GM11168 (cell line): ENCODE results near the gene HEMK1.

Experiments used
- in situ Hi-C: fragments of 300-500 bp; cut with MboI; formaldehyde crosslinking; loops from one replicate; pipeline ENCODE4 v1.12.0; 2022; ENCODE audit warnings: low sequenced_read_pairs; ENCODE audit not compliant: unreplicated experiment

The HEMK1 gene, protein sequence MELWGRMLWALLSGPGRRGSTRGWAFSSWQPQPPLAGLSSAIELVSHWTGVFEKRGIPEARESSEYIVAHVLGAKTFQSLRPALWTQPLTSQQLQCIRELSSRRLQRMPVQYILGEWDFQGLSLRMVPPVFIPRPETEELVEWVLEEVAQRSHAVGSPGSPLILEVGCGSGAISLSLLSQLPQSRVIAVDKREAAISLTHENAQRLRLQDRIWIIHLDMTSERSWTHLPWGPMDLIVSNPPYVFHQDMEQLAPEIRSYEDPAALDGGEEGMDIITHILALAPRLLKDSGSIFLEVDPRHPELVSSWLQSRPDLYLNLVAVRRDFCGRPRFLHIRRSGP

DNA sequence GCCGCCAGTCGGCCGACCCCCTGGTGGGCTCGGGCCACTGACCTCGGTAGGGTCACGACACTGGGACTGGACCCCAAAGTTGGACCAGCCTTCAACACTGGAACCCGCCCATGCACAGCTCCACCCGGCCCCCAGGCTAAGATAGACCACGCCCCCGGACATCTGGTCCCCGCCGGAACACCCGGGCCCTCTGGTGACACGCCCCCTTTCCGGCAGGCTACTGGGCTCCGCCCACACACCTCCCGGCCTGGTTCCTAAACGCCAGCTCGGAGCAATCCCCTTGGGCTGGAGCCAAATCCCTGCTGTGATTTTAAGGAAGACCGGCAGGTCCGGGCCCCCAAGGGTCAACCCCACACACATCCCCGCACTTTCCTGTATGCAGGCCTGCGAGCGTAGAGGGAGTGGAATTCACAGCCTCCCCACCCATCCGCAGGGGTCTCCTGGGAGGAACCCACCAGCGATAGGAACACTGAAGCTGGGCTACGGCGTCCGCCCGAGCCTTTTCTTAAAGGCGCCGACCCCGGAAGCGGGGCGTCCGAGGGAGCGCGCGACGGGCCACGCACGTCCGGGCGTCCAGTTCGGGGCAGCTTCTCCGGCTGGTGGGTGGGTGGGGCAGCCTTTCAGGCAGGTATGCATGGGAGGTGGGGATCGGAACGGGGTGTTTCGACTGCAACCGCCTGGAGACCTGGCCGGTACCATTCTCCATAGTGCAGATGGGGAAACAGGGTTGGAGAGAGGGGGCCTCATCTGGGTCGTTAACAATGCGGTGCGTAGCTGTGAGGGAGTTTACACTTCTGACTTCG is at the start of gene HEMK1:
Gene HEMK1 (plus strand): TSS at position 576 of the 803 bp plus-strand sequence. CDS start 1,583 bp downstream, outside the sequence.
- in situ Hi-C loops, result no loop called here

DNA sequence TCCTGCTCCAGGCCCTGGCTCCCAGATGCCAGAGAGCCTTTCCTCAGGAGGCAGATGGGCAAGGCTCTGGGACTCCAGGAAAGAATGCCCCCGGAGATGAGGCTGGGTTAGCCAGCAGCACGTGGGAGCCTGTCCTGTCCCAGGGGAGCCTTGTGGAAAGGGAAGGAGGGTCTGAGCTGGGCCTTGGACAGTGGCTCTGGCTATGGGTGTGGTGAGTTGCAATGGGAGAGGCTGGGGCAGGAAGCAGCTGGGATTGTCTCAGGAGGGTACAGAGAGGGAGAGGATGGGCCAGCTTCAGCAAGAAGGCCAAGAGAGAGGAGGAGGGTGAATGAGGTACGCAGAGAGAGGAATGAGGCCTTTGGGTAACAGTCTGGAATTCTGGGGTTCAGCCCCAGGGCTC is 48.5 kb upstream of the HEMK1 start:
- in situ Hi-C loops, result no loop called here

DNA sequence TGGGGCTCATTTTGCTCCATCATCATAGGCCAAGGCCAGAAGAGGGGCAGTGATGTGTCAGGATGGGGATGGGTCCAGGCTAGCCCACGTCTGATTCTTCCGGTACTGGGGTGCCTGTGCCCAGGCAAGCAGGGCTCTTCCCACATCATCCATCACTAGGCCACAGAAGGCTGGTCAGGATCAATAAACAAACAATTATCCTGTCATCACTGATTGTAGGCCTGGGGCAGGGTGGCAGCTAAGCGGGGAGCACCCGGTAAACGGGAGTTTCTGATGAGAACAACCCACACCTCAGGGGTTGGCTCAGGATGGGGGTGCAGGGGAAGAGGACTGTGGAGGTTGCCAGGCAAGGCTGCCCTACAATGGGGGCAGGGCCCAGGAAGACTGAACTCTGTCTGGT is 47.8 kb upstream of the HEMK1 start:
- in situ Hi-C loops, result no loop called here

DNA sequence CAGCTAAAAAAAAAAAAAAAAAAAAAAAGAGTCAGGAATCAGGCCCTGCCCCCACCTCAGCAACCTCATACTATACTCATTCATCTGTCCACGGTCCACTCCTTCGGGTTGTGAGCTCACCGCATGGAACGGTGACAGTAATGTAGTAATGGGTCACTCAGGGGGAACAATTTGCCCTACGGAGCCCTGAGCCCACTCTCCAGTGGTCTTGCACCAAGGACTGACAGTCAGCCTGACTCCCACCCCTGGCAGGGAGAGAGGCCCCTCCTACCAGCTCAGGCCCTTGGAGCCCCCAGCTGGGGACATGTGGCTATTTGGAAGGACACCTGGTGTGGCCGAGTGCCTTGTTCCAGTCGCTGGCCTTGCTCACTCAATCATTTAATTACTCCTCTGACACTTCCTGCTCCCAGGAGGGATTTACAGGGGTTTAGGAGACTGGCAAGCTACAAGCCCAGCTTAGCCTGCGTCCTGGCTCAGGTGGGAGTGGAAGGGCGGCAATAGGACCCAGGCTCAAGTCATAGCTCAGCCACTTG is 46.0 kb upstream of the HEMK1 start:
- in situ Hi-C loops, result no loop called here

DNA sequence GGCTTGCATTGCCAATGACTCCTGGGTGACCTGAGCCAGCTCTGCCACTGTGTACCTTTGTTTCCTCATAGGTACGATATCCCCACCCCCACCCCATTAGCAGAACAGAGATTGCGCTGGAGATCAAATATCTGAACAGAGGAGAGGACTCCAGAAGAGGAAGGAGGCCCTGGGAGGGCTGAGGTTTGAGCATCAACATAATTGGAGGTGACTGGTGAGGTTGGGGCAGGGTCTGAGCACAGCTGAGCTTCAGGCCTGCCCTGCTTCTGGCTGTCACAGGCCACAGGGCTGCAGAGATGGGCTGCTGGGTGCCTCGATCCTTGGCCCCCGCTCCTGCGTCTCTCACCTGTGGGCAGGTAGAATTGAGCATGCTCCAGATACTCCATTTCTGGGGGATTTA is 44.6 kb upstream of the HEMK1 start:
- in situ Hi-C loops, result no loop called here

DNA sequence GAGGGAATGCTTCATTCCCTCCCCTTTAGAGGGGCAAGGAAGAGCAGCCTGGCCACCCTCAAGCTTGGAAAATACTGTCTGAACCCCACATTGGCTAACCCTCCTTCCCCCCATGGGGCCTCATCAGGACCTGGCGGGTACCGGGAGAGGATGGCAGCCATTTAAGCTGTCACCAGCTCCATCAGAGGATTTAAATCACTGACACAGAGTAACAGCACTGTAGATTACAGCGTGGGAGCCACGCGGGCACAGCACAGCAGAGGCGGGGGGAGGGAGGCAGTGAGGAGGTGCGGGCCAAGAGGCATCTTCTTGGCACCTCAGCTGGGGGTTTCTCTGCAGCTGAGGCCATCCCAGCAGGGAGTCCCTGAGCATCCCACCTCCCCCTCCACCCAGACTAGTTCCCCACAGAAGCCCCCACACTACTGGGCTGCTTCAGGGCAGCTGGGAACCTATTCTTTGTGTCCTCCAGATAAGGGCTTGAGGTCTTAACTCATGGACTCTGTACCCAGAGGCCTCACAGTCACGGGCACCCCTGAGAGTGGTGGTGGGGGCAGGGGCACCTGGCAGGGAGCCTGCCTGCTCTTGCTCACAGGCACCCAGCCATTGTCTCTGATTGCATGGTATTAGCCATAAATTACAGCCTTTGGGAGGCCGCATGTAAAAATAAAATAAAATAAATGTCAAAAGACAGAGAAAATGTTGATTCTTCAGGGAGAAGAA is 44.0 kb upstream of the HEMK1 start:
- in situ Hi-C loops, result no loop called here

DNA sequence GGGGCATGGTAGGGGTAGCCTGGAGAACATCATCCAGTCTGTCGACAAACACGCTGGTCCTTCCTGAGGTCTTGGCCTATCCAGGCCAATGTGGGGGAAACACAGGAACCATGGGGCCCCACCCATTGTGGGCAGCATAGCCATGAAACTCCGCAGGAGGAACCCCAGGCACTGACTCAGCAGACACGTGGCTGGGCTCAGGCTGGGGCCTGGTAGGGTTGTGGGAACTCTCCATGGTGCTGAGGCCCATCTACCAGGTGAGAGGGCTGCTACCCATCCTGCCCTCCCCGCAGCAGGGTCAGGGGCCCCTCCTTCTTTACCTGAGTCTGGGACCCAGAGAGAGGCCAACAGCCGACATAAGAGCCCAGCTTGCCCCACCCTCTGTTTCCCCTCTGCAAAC is 43.3 kb upstream of the HEMK1 start:
- in situ Hi-C loops, result no loop called here

DNA sequence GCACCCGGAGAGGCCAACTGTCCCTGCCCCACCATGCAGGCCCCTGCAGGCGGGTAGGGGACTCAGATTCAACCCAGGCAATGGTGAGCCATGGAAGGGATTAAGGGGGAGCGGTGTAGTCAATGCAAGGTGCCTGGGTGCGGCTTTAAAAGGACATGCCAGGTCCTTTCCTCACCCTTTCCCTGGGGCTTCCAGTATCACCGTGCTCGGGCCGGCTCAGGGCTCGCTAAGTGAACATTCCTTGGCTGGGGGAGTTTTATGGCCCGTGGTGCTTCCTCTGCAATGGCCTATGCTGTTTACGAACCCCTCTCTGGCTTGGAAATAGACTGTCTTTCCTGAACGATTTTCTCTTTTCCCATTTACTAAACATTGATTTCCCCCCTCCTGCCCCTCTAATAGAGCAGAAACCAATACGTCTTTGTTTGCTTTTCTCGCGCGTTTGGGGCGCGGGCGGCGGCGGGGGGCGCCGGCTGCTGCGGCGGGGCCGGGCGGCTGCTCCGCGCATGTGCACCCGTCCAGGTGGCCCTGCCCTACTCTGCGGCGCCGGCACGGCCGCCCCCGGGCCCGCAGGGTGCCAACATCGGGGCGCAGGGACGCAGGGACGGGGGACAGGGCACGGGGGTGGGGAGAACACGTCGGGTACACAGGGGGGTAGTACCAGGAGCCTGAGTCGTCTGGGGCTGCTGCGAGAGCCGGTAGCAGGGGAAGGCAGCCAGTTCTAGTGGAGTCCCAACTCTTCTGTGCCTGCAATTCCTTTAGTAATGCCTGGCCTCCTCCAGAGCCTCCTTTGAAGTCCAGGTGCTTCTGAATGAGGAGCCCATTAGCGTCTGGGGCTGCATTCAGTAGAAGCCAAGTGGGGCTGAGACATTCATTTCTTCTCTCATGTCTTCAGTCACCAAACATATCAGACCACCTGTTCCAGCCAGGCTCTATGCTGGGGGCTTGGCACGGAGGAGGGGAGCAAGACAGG is 39.0 kb upstream of the HEMK1 start:
- in situ Hi-C loops, result no loop called here

DNA sequence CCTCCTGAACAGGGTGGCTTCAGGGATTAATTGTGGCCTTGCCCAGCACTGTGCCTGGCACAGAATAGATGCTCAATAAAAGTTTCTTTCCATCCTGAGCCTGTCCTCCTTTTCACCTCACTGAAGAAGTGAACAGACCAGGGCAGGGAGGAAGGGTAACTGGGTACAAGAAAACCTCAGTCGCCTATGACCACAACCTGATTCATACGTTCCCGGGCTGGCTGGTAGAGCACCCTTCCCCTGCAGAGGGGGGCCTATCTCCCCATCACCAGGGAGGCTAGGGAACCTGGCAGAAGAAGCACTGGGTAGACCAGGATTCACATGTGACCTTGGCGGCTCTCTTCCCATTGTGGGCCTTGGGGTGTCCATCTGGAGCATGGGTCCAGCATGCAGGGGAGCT is 38.1 kb upstream of the HEMK1 start:
- in situ Hi-C loops, result no loop called here

DNA sequence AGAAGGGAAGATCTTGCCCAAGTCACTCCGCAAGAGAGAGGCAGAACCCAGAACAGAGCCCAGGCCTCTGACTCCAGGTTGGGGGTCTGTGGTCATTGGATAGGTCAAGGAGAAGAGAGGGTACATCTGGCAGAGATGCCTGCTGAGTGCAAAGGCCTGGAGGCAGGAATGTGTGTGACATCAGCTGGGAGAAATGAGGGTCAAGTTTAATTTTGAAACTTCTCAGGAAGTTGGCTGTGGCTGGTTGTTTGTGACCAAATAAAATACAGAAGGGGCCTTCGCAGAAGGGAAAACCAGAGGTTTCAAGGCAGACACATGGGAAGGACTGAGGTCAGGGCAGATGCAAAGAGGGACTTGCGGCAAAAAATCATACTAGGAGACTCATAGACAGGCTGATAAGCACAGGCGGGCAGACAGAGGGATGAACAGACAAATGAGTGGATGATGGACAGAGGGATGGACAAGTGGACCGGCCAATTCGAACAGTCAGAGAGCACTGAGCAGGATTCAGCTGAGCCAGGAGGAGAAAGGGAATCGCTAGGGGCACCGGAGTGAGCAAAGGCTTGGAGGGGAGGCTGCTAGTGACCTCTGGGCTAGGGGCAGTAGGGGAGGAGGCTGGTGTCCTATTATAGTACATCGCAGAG is 37.1 kb upstream of the HEMK1 start:
- in situ Hi-C loops, result no loop called here

DNA sequence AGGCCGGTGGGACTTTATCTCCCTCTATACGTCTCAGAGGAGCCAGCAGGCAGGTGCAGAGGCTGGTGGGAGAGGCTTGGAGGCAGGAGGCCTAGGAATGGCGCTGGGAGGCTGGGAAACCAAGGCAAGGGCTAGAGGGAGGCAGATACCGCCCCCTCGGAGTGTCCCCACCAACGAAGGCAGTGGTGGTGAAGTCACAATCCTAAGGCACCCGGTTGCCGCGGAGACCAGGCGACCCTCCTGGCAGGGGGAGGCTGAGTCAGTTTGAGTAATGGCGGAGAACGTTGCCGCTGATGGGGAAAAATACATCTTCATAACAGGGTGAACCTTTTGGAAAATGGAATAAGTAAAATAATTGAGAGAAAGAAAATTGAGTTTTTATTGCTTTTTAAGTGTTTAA is 36.0 kb upstream of the HEMK1 start:
- in situ Hi-C loops, result no loop called here

DNA sequence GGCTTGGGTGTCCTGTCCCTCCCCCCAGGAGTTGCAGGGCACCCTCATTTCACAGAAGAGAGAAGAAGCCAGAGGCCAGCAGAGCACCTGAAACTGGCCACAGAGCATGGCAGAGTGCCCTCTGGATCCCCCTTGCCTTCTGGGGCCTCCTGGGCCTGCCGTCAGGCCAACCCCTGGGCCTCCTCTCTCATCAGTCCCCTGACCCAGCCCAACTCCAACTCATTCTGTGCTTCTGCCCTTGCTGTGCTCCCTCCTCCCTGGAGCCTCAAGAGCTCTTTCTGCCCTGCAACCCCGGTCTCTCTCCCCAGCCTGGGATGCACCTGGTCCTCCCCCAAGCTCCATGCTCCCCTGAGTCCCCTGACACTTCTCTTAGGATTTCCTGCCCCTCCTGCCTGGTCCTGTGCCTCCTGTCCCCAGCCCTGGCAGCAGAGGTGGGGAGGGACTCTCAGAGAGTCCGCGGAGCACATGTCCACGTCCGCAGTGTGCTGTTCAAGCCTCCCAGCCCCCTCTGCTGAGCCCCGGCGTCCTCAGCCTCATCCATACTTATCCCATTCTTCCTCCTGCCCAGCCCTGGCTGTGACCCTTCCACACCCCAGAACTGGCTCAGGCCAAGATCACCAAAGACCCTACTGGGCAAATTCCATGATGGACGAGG is 35.4 kb upstream of the HEMK1 start:
- in situ Hi-C loops, result no loop called here

DNA sequence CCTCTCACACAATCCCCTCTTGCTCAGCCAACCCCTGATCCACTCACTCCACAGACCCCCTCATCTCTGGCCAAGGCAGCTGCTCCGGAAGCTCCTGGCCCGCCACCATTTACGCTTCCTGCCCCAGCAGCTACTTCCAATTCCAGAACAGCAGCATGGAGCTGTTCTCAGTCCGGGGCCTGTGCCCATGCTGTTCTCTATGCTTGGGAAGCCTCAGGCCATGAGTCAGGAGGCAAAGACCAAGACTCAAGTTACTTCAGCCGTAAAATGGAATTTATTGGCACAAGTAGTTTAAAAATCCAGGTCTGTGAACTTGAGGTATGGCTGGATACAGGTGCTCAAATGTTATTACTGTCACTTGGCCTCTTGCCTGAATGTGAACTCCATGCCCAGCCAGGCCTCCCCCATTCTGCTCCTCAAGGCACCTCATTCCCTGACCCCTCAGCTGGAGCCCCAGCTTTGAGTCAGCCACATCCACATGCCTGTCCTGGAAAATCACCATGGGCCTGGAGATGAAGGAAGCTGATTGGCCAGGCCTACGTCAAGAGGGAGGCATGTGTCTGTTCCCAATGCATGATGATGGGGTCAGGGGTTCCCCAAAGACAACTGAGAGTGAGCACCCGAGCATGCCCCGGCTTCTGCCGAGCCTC is 34.5 kb upstream of the HEMK1 start:
- in situ Hi-C loops, result no loop called here

DNA sequence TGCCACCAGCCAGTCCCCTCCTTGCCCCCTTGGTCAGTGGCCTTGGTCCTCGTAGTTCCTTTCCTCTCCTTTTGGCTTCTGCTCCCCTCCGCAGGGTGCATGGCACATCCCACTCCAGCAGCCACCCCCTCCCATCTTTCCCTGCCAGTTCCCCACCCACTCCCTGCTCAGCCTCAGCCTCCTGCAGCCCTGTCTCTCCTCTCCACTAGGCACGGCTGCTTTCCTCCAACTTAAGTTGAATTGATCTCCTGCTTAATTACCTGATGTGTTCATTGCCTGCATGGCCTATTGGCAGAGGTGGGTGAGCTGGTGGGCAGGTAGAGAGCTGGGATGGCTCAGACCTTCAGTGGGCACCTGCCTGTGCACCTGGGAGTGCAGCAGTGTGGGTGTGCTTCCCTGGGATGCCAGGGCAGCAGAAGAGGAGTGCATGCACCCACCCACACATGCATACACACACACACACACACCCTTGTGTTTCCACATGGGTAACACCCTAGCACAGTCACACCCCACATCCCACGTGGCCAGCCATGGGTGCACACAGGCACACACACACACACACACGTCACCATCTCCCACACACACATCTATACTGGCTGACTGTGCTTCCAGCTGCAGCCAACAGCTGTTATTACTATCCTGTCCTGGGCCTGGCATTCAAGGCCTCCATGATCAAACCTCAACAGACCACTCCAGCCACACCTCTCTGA is 32.7 kb upstream of the HEMK1 start:
- in situ Hi-C loops, result no loop called here

DNA sequence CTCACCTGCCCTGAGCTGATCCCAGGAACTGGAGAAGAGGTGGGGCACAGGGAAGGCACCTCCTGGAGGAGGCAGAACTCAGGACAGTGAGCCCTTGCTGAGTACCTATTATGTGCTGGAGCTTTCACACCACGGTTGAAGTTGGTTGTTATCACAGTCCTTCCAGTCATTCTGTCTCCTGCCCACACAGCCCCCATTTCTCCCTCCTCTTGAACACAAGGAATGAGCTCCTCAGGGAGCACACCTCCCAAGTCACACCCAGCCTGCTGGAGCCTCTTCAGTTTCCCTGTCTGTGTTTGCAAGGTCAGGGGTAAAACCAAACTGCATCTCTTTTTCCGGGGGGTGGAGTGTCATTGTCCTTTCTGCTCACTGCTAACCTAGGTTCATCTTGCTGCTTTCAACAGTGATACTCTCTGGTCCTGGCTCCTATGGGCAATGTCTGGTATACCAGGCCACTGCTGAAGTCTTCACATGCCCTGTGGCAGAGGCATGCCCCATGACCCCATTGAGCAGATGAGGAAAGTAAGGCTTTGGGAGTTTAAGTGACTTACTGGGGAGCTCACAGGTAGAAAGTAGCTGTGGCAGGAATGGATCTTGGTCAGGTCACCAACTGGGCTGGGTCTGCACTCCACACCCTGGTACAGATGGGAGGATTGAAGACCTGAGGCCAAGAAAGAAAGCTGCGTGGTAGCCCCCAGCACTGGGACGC is 31.7 kb upstream of the HEMK1 start:
- in situ Hi-C loops, result no loop called here

DNA sequence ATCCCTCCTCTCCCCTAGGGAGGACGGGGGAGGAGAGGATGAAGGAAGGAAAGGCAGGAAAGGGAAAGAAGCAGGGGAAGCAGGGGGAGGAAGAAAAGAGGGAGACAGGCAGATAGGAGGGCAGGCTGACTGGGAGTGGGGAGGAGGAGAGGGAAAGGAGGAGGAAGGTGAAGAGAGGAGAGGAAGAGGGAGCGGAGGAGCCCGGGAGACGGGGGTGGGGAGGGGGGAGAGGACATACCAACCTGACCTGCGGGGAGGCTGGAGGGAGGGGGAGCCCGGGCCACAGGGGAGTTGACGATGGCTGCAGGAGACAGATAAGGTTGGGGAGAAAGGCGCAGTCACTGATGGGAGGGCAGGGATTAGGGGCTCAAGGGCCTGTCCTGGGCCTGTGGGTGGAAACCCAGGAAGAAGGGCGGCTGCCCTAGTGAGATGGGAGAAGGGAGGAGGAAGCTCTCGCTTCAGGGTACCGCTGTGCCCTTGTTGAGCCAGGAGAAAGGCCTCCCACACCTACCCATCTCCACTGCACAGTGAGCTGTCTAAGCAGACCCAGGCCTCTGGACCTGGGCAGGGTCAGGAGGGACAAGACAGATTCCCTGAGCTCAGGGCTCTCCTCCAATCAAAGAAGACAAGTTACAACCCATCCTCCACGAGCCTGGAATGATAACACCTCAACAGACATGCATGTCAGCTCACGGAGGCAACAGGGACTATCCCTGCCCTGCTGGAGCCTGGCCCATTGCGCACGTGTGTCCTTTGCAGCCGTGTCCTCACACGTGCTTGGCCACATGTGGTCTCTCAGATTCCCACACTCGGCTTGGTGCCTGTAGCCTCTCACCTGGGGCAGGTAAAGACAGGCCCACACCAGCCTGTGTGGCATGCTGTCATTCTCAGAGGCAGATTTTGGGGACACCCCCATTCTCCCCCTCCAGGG is 29.7 kb upstream of the HEMK1 start:
- in situ Hi-C loops, result no loop called here
